H1 (cell line): ENCODE measurements around the gene PLA2G4A. TPM values are rescaled to one million over a fixed set of nuclear protein-coding genes. Genes with fewer than 3 reads are reported as not detected.

Source experiments
- CTCF ChIA-PET: fragments of 300-600 bp; sonication (Branson Sonifier 250); formaldehyde crosslinking; loops from one replicate; lab custom pipeline; 2021; ENCODE audit not compliant: partially characterized antibody; lab: Charles Lee
- POLR2A ChIA-PET: fragments of 300-600 bp; sonication (Branson Sonifier 250); formaldehyde crosslinking; loops from one replicate; lab custom pipeline; 2021; ENCODE audit warnings: inconsistent platforms; ENCODE audit not compliant: partially characterized antibody; lab: Charles Lee
- DNase-seq, 2 experiments: peaks; one replicate each; pipeline versions ENCODE4 v3.0.0 to v3.0.0-alpha.2; 2010 to 2022; ENCODE audit warnings: low spot score in 2 of 2, low read depth in 1 of 2, mixed read lengths in 1 of 2
- FAIRE-seq: peaks from 2 replicates; lab custom pipeline; 2011; peaks lifted over from hg19 to GRCh38; lab: Jason Lieb, UNC
- H2AFZ ChIP-seq: 2 replicates; pipeline ENCODE4 v1.8.1; 2012; ENCODE audit warnings: low read length, inconsistent platforms
- H2AK5ac ChIP-seq: 2 replicates; pipeline ENCODE4 v1.6.1; 2013; ENCODE audit warnings: low read depth, low read length
- H2BK120ac ChIP-seq: replicated peaks from 2 replicates; pipeline ENCODE3; 2013; ENCODE audit warnings: low read depth, low read length, inconsistent platforms
- H2BK12ac ChIP-seq: 2 replicates; pipeline ENCODE4 v1.6.1; 2013; ENCODE audit warnings: low read depth, low read length
- H2BK15ac ChIP-seq: 2 replicates; pipeline ENCODE4 v1.6.1; 2013; ENCODE audit warnings: low read length
- H2BK20ac ChIP-seq: 2 replicates; pipeline ENCODE4 v1.6.1; 2013; ENCODE audit warnings: low read length
- H2BK5ac ChIP-seq: 2 replicates; pipeline ENCODE4 v1.6.1; 2013; ENCODE audit warnings: low read depth, low read length
- H3K14ac ChIP-seq: 2 replicates; pipeline ENCODE4 v1.6.1; 2013; ENCODE audit warnings: inconsistent platforms; ENCODE audit not compliant: insufficient read length
- H3K18ac ChIP-seq: 2 replicates; pipeline ENCODE4 v1.6.1; 2013; ENCODE audit warnings: low read length; ENCODE audit errors: extremely low read depth
- H3K23ac ChIP-seq: 2 replicates; pipeline ENCODE4 v1.6.1; 2013; ENCODE audit warnings: inconsistent platforms; ENCODE audit not compliant: insufficient read length
- H3K23me2 ChIP-seq: 2 replicates; pipeline ENCODE4 v1.6.1; 2013; ENCODE audit warnings: low read depth, low read length
- H3K27ac ChIP-seq: 2 replicates; pipeline ENCODE4 v1.6.1; 2011; ENCODE audit warnings: low read depth, low read length, inconsistent platforms
- H3K27me3 ChIP-seq, 4 experiments: replicated peaks in 1 of 4; 1 replicate in 1 of 4; 2 replicates in 3 of 4; pipeline versions ENCODE4 v1.6.1 to v1.8.1; 2011 to 2013; ENCODE audit warnings: low read length in 3 of 4, mild to moderate bottlenecking in 3 of 4, inconsistent platforms in 2 of 4, mixed read lengths in 2 of 4, moderate library complexity in 1 of 4; ENCODE audit not compliant: control insufficient read depth in 3 of 4, insufficient read depth in 3 of 4; ENCODE audit errors: extremely low read depth in 1 of 4
- H3K36me3 ChIP-seq, 4 experiments: 2 replicates each; pipeline versions ENCODE4 v1.6.1 to v1.8.1; 2011 to 2013; ENCODE audit warnings: mild to moderate bottlenecking in 4 of 4, low read length in 3 of 4, moderate library complexity in 2 of 4, control low read depth in 1 of 4, inconsistent platforms in 1 of 4; ENCODE audit not compliant: insufficient read depth in 4 of 4, control insufficient read depth in 2 of 4
- H3K4ac ChIP-seq: replicated peaks from 2 replicates; pipeline ENCODE3; 2013; ENCODE audit warnings: low read length, low read depth, mixed read lengths, inconsistent platforms; ENCODE audit not compliant: insufficient read length
- H3K4me1 ChIP-seq, 4 experiments: replicated peaks in 1 of 4; 1 replicate in 1 of 4; 2 replicates in 3 of 4; pipeline versions ENCODE4 v1.6.1 to v1.8.1; 2011 to 2013; ENCODE audit warnings: low read length in 3 of 4, inconsistent platforms in 2 of 4, mixed read lengths in 1 of 4; ENCODE audit not compliant: insufficient read depth in 4 of 4, control insufficient read depth in 3 of 4
- H3K4me2 ChIP-seq, 2 experiments: 2 replicates each; pipeline versions ENCODE4 v1.6.1 to v1.8.1; 2011 to 2013; ENCODE audit warnings: low read depth in 2 of 2, low read length in 2 of 2, control low read depth in 1 of 2, inconsistent platforms in 1 of 2, mild to moderate bottlenecking in 1 of 2; ENCODE audit not compliant: insufficient read depth in 1 of 2
- H3K4me3 ChIP-seq, 4 experiments: fragments of 200-600, 300-600 bp in 1 of 4; sonication (generic), shearing (Covaris generic), sonication (Bioruptor Twin) in 1 of 4; 2 replicates each; pipeline versions ENCODE4 v1.5.1 to v1.8.1; 2011 to 2016; ENCODE audit warnings: low read length in 4 of 4, low read depth in 3 of 4, control low read depth in 2 of 4, inconsistent platforms in 2 of 4, mild to moderate bottlenecking in 2 of 4, mixed read lengths in 1 of 4, moderate library complexity in 1 of 4; ENCODE audit not compliant: insufficient read depth in 2 of 4; ENCODE audit errors: extremely low read depth in 1 of 4
- H3K56ac ChIP-seq: replicated peaks from 2 replicates; pipeline ENCODE3; 2013; ENCODE audit warnings: low read depth, mild to moderate bottlenecking, mixed read lengths, low read length, inconsistent platforms; ENCODE audit not compliant: insufficient read length
- H3K79me1 ChIP-seq: 2 replicates; pipeline ENCODE4 v1.6.1; 2013; ENCODE audit warnings: low read depth, low read length, control low read depth
- H3K79me2 ChIP-seq, 2 experiments: 2 replicates each; pipeline versions ENCODE4 v1.6.1 to v1.8.1; 2012 to 2013; ENCODE audit warnings: low read length in 2 of 2, mild to moderate bottlenecking in 2 of 2, inconsistent platforms in 1 of 2; ENCODE audit not compliant: insufficient read depth in 2 of 2, control insufficient read depth in 1 of 2
- H3K9ac ChIP-seq, 4 experiments: replicated peaks in 1 of 4; 1 replicate in 1 of 4; 2 replicates in 3 of 4; pipeline versions ENCODE4 v1.6.1 to v1.8.1; 2011 to 2013; ENCODE audit warnings: low read depth in 3 of 4, low read length in 3 of 4, control low read depth in 2 of 4, mild to moderate bottlenecking in 2 of 4, moderate library complexity in 2 of 4, inconsistent platforms in 1 of 4; ENCODE audit errors: extremely low read depth in 1 of 4
- H3K9me3 ChIP-seq, 2 experiments: 2 replicates each; pipeline versions ENCODE4 v1.6.1 to v1.8.1; 2012 to 2013; ENCODE audit warnings: mild to moderate bottlenecking in 2 of 2, moderate library complexity in 2 of 2, control low read depth in 1 of 2, inconsistent platforms in 1 of 2, low read depth in 1 of 2, low read length in 1 of 2, mixed read lengths in 1 of 2; ENCODE audit not compliant: insufficient read depth in 2 of 2
- H4K20me1 ChIP-seq, 2 experiments: replicated peaks in 1 of 2; 2 replicates each; pipeline versions ENCODE3 to v1.8.1; 2011 to 2013; ENCODE audit warnings: inconsistent platforms in 2 of 2, low read length in 2 of 2, mild to moderate bottlenecking in 1 of 2; ENCODE audit not compliant: insufficient read depth in 2 of 2, control insufficient read depth in 1 of 2
- H4K5ac ChIP-seq: 2 replicates; pipeline ENCODE4 v1.6.1; 2013; ENCODE audit warnings: low read length, low read depth, mixed read lengths, inconsistent platforms; ENCODE audit not compliant: insufficient read length
- H4K8ac ChIP-seq: 2 replicates; pipeline ENCODE4 v1.8.0; 2013; ENCODE audit warnings: mild to moderate bottlenecking, moderate library complexity, low read length, inconsistent platforms; ENCODE audit not compliant: insufficient read depth; ENCODE audit errors: extremely low read depth
- H4K91ac ChIP-seq: replicated peaks from 2 replicates; pipeline ENCODE3; 2013; ENCODE audit warnings: low read length, mixed read lengths, inconsistent platforms; ENCODE audit not compliant: insufficient read length
- ASH2L ChIP-seq: fragments of 200-600, 300-600 bp; sonication (generic); IDR thresholded peaks from one replicate; pipeline ENCODE4 v1.7.1; 2017; ENCODE audit warnings: low read length
- BACH1 ChIP-seq: IDR thresholded peaks from 2 replicates; pipeline ENCODE4 v1.6.1; 2012; ENCODE audit warnings: low read length, improper control_type of control experiment
- CEBPB ChIP-seq: IDR thresholded peaks from 2 replicates; pipeline ENCODE4 v1.6.1; 2012; ENCODE audit warnings: low read depth, low read length
- CTCF ChIP-seq, 3 experiments: IDR thresholded peaks; 1 replicate in 2 of 3; 2 replicates in 1 of 3; pipeline versions ENCODE4 v1.5.1 to v1.6.1; 2011; ENCODE audit warnings: low read length in 3 of 3, mild to moderate bottlenecking in 3 of 3, inconsistent platforms in 2 of 3, low read depth in 1 of 3, moderate library complexity in 1 of 3; ENCODE audit not compliant: insufficient read depth in 1 of 3; ENCODE audit errors: control extremely low read depth in 1 of 3
- EP300 ChIP-seq, 2 experiments: IDR thresholded peaks; 1 replicate in 1 of 2; 2 replicates in 1 of 2; pipeline ENCODE4 v1.6.1; 2011 to 2012; ENCODE audit warnings: low read depth in 2 of 2, low read length in 2 of 2, mild to moderate bottlenecking in 2 of 2, borderline replicate concordance in 1 of 2, inconsistent platforms in 1 of 2, moderate library complexity in 1 of 2
- HDAC6 ChIP-seq: IDR thresholded peaks from one replicate; pipeline ENCODE4 v1.7.1; 2012; ENCODE audit warnings: low read depth, mild to moderate bottlenecking, inconsistent platforms, low read length, moderate library complexity
- JUN ChIP-seq: IDR thresholded peaks from 2 replicates; pipeline ENCODE4 v1.6.1; 2011; ENCODE audit warnings: low read depth, mild to moderate bottlenecking, improper control_type of control experiment, low read length
- TAF1 ChIP-seq: IDR thresholded peaks from 2 replicates; pipeline ENCODE4 v1.6.1; 2011; ENCODE audit warnings: mild to moderate bottlenecking, low read depth, low read length
- WGBS, 2 experiments: shearing (Covaris generic) in 1 of 2; methylation state at CpG; one replicate each; pipeline versions ENCODE4 v1.1.6 to v1.1.7; 2013 to 2015; ENCODE audit warnings: low lambda C conversion rate in 2 of 2, mixed read lengths in 2 of 2, inconsistent platforms in 1 of 2, low coverage in 1 of 2, missing lambda C conversion rate in 1 of 2; ENCODE audit not compliant: insufficient replicate concordance in 2 of 2, insufficient coverage in 1 of 2, insufficient read length in 1 of 2; ENCODE audit errors: extremely low coverage in 1 of 2, missing lambda C conversion rate in 1 of 2; 5-methylcytosine and 5-hydroxymethylcytosine counted together
- polyA plus RNA-seq, 7 experiments: library from polyadenylated mRNA; depleted of rRNA in 3 of 7; stranded (reverse) in 5 of 7; unstranded in 2 of 7; fragments of >200 nt in 5 of 7; fragments of 200-250 nt in 2 of 7; gene quantifications; 1 replicate in 5 of 7; 2 replicates in 1 of 7; 4 replicates in 1 of 7; pipeline versions ENCODE4 v1.2.1 to v1.2.3, GENCODE V29; 2011 to 2013; ENCODE audit warnings: missing spikeins in 2 of 7, mixed read lengths in 2 of 7
- total RNA-seq: library from RNA; stranded (reverse); fragmentation: NEBNext Ultra II Directional; extraction: Animal tissue kit (Norgen Biotek cat#: 25700); gene quantifications from 2 replicates; pipeline ENCODE4 v1.2.1, GENCODE V29; 2021

The PLA2G4A gene
- total and polyA plus RNA-seq, 2 of the 8 experiments (the other 6 are each of a cell fraction or from before 2014, with no cell fraction given): 0.63 to 1.4 TPM

- no peak overlapping the region for H4K8ac ChIP-seq
- WGBS, 2 experiments: 87% methylated on average over 1 of the region's 1 CpG; no CpG with 5 or more reads in 1 of the 2 experiments
- ChIA-PET POLR2A (no interaction called here), CTCF (interaction anchor here (0.9 kb wide), 1 partner anchor 14 kb away, joined by 3 read pairs; no protein-coding TSS in a partner anchor)
- no peak overlapping the region for H3K23ac ChIP-seq
- H2BK5ac ChIP-seq: no peak overlapping the region
- no peak overlapping the region for H3K56ac ChIP-seq
- TF ChIP-seq TAF1 (no peak), BACH1 (no peak), CTCF (IDR thresholded peaks at IDR 0.05; ENCODE audit: control extremely low read depth in 1 of 3, insufficient read depth in 1 of 3, low read depth in 1 of 3, low read length in 3 of 3) (no peak), CEBPB (no peak), EP300 (IDR thresholded peaks at IDR 0.05; ENCODE audit: borderline replicate concordance in 1 of 2, low read depth in 2 of 2, low read length in 2 of 2) (no peak), ASH2L (no peak), JUN (no peak), HDAC6 (no peak)
- H2BK120ac ChIP-seq: no peak overlapping the region
- H3K23me2 ChIP-seq: no peaks in the 10 kb centered on the region
- H3K9ac ChIP-seq: no peak overlapping the region
- no peak overlapping the region for H3K4me3 ChIP-seq
- H2BK12ac ChIP-seq: no peak overlapping the region
- H2BK15ac ChIP-seq: no peak overlapping the region
- no peak overlapping the region for H2AFZ ChIP-seq
- no peak overlapping the region for H3K14ac ChIP-seq
- H3K36me3 ChIP-seq: no peaks in the 10 kb centered on the region
- no peak overlapping the region for H3K4ac ChIP-seq
- no peaks in the 10 kb centered on the region for H3K9me3 ChIP-seq
- FAIRE-seq (no peak), DNase-seq (no peak)
- no peaks in the 10 kb centered on the region for H4K20me1 ChIP-seq
- H3K4me1 ChIP-seq: peaks cover 0 to 3% (median 0%) of the 10 kb centered on the region in 4 experiments; a peak in 2 of 7 replicates
- H3K4me2 ChIP-seq: no peak overlapping the region
- H3K79me1 ChIP-seq: no peaks in the 10 kb centered on the region
- no peak overlapping the region for H2AK5ac ChIP-seq
- H3K79me2 ChIP-seq: no peaks in the 10 kb centered on the region
- H4K5ac ChIP-seq: no peak overlapping the region
- H3K27me3 ChIP-seq: no peaks in the 10 kb centered on the region
- H3K27ac ChIP-seq: no peak overlapping the region
- H3K18ac ChIP-seq: no peak overlapping the region
- no peak overlapping the region for H4K91ac ChIP-seq
- no peak overlapping the region for H2BK20ac ChIP-seq
Observed at GRCh38 chr1:186873687-186874086, 44.9 kb downstream of the PLA2G4A start.
